ENCODE data around the gene CES4A. TPM values are rescaled to one million over a fixed set of nuclear protein-coding genes. Genes with fewer than 3 reads are reported as not detected.

CES4A gene
- total and polyA plus RNA-seq, 2 of the 13 experiments (the other 11 are each of a cell fraction or from before 2014, with no cell fraction given) = 0.09 to 0.17 TPM

DNA sequence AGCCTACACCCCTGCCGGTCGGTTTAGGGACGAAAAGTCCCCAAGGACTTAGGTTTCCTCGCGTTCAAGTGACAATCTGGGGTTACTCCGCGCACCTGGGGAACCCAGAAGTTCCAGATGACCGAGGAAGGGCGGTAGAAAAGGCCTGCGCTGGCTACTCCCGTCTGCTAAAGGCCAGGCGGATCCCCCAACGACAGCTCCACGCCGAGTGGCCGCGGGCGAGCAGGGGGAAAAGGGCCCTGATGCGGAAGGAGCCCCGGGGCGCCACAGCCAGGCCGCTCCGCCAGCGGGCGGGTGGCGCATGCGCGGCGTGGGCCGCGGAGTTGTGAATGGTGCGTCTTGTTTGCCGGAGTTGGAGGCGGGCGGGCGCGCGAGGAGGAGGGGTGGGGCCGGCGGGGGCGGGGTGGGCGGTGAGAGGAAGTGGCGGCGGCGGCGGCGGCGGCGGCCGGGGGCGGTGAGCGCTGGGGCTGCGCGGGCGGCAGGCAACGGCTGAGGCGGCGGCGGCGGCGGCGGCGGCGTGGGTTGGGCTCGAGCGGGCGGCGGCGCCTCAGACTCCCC lies 40.4 kb downstream of the CES4A start, which contains the start of gene CBFB (continued):
- TF ChIP-seq NR1H2 (CRISPR knock-in tag; IDR thresholded peaks at IDR 0.05; ENCODE audit: borderline replicate concordance, low read depth) = 0 out of 2 replicates have a peak, but pooled peaks have one; percentile 83
- TF ChIP-seq PLRG1 (conservative IDR thresholded peaks at IDR 0.05) = no peak
- peak; percentile 93 for TF ChIP-seq ZNF747 (CRISPR knock-in tag; IDR thresholded peaks at IDR 0.05; ENCODE audit: borderline replicate concordance)
- no peak for TF ChIP-seq PAF1 (CRISPR knock-in tag; IDR thresholded peaks at IDR 0.05)
- no peak for TF ChIP-seq FLYWCH1 (CRISPR knock-in tag; IDR thresholded peaks at IDR 0.05)
- peak; percentile 81; the same call in 1 of the 2 replicates for TF ChIP-seq ZNF788 (CRISPR knock-in tag; IDR thresholded peaks at IDR 0.05; ENCODE audit: borderline replicate concordance)
- peak; percentile 87; the same call in 1 of the 2 replicates for TF ChIP-seq MIER3 (CRISPR knock-in tag; IDR thresholded peaks at IDR 0.05; ENCODE audit: borderline replicate concordance)
- TF ChIP-seq KDM3A (CRISPR knock-in tag; IDR thresholded peaks at IDR 0.05; ENCODE audit: low read depth) = peak; percentile 91; the same call in 1 of the 2 replicates
- TF ChIP-seq HOXA7 (CRISPR knock-in tag; IDR thresholded peaks at IDR 0.05) = no peak
- TF ChIP-seq, protein P1, sequence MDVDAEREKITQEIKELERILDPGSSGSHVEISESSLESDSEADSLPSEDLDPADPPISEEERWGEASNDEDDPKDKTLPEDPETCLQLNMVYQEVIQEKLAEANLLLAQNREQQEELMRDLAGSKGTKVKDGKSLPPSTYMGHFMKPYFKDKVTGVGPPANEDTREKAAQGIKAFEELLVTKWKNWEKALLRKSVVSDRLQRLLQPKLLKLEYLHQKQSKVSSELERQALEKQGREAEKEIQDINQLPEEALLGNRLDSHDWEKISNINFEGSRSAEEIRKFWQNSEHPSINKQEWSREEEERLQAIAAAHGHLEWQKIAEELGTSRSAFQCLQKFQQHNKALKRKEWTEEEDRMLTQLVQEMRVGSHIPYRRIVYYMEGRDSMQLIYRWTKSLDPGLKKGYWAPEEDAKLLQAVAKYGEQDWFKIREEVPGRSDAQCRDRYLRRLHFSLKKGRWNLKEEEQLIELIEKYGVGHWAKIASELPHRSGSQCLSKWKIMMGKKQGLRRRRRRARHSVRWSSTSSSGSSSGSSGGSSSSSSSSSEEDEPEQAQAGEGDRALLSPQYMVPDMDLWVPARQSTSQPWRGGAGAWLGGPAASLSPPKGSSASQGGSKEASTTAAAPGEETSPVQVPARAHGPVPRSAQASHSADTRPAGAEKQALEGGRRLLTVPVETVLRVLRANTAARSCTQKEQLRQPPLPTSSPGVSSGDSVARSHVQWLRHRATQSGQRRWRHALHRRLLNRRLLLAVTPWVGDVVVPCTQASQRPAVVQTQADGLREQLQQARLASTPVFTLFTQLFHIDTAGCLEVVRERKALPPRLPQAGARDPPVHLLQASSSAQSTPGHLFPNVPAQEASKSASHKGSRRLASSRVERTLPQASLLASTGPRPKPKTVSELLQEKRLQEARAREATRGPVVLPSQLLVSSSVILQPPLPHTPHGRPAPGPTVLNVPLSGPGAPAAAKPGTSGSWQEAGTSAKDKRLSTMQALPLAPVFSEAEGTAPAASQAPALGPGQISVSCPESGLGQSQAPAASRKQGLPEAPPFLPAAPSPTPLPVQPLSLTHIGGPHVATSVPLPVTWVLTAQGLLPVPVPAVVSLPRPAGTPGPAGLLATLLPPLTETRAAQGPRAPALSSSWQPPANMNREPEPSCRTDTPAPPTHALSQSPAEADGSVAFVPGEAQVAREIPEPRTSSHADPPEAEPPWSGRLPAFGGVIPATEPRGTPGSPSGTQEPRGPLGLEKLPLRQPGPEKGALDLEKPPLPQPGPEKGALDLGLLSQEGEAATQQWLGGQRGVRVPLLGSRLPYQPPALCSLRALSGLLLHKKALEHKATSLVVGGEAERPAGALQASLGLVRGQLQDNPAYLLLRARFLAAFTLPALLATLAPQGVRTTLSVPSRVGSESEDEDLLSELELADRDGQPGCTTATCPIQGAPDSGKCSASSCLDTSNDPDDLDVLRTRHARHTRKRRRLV (CRISPR knock-in tag; IDR thresholded peaks at IDR 0.05) = no peak
- 0 out of 2 replicates have a peak, but pooled peaks have one; percentile 44 for TF ChIP-seq MIXL1 (CRISPR knock-in tag; IDR thresholded peaks at IDR 0.05)
- peak; percentile 96 for TF ChIP-seq ZNF598 (CRISPR knock-in tag; IDR thresholded peaks at IDR 0.05; ENCODE audit: borderline replicate concordance)
- peak; percentile 90; the same call in 1 of the 2 replicates for TF ChIP-seq HIVEP1 (CRISPR knock-in tag; IDR thresholded peaks at IDR 0.05)
- TF ChIP-seq ZNF883 (CRISPR knock-in tag; IDR thresholded peaks at IDR 0.05; ENCODE audit: not compliant biosample characterization) = peak; percentile 97
- no peak for TF ChIP-seq ZNF703 (CRISPR knock-in tag; IDR thresholded peaks at IDR 0.05; ENCODE audit: borderline replicate concordance)
- TF ChIP-seq, protein P2, sequence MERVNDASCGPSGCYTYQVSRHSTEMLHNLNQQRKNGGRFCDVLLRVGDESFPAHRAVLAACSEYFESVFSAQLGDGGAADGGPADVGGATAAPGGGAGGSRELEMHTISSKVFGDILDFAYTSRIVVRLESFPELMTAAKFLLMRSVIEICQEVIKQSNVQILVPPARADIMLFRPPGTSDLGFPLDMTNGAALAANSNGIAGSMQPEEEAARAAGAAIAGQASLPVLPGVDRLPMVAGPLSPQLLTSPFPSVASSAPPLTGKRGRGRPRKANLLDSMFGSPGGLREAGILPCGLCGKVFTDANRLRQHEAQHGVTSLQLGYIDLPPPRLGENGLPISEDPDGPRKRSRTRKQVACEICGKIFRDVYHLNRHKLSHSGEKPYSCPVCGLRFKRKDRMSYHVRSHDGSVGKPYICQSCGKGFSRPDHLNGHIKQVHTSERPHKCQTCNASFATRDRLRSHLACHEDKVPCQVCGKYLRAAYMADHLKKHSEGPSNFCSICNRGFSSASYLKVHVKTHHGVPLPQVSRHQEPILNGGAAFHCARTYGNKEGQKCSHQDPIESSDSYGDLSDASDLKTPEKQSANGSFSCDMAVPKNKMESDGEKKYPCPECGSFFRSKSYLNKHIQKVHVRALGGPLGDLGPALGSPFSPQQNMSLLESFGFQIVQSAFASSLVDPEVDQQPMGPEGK (CRISPR knock-in tag; IDR thresholded peaks at IDR 0.05) = peak; percentile 50; the same call in 1 of the 2 replicates
- TF ChIP-seq, protein P3, sequence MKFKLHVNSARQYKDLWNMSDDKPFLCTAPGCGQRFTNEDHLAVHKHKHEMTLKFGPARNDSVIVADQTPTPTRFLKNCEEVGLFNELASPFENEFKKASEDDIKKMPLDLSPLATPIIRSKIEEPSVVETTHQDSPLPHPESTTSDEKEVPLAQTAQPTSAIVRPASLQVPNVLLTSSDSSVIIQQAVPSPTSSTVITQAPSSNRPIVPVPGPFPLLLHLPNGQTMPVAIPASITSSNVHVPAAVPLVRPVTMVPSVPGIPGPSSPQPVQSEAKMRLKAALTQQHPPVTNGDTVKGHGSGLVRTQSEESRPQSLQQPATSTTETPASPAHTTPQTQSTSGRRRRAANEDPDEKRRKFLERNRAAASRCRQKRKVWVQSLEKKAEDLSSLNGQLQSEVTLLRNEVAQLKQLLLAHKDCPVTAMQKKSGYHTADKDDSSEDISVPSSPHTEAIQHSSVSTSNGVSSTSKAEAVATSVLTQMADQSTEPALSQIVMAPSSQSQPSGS (CRISPR knock-in tag; IDR thresholded peaks at IDR 0.05) = peak; percentile 71; the same call in 1 of the 2 replicates
- TF ChIP-seq U2AF1 (optimal IDR thresholded peaks at IDR 0.05; ENCODE audit: low read depth, low read length) = no peak
